Heart left ventricle (tissue), 13 donors: ENCODE data around the gene SNRPE.

Source experiments
- POLR2A ChIP-seq, 2 donors: fragments of 450-650 bp; IDR thresholded peaks; one replicate each; pipeline ENCODE4 v1.6.1; 2017; ENCODE audit warnings: antibody characterized with exemption in 2 of 2, mild to moderate bottlenecking in 2 of 2, moderate library complexity in 2 of 2
- TF ChIP-seq, protein P1 (sequence below), 12 donors: fragments of 200-600 bp; sonication (generic) in 4 of 12; IDR thresholded peaks; one replicate each; pipeline versions ENCODE4 v1.5.0 to v1.8.0; 2018 to 2022; ENCODE audit warnings: antibody characterized with exemption in 12 of 12, mild to moderate bottlenecking in 5 of 12
- donor health status: ischemic (EF 13 %, LVEDD 7.1; RV severe dilation, severe dysfunction).
- donor health status: DM: no; HTN: yes; CAD: no.
- donor health status: DM: no; HTN: no; CAD: no.
- donor health status: ischemic (EF 25% LVEDD 6.9; RV normal size, moderate dysfunction).
- donor health status: ischemic (EF 25% LVEDD 5.7; RV mildly dilated, moderate dysfunction).
- donor health status: ischemic (EF 35%, LVEDD 5.7; RV mildly dilated, moderate dysfunction).
- donor health status: nonischemic (EF 11% LVEDD 7.7; RV severe dilation, severe dysfunction).
- donor health status: DM: yes; HTN: yes; CAD: no.
- donor health status: PGD.
- donor health status: ischemic (EF 29% LVEDD 5.4; RV normal size, mild dysfunction).
- donor health status: nonischemic (EF 23%, LVEDD 6.1; RV moderate dilation, normal function).

DNA sequence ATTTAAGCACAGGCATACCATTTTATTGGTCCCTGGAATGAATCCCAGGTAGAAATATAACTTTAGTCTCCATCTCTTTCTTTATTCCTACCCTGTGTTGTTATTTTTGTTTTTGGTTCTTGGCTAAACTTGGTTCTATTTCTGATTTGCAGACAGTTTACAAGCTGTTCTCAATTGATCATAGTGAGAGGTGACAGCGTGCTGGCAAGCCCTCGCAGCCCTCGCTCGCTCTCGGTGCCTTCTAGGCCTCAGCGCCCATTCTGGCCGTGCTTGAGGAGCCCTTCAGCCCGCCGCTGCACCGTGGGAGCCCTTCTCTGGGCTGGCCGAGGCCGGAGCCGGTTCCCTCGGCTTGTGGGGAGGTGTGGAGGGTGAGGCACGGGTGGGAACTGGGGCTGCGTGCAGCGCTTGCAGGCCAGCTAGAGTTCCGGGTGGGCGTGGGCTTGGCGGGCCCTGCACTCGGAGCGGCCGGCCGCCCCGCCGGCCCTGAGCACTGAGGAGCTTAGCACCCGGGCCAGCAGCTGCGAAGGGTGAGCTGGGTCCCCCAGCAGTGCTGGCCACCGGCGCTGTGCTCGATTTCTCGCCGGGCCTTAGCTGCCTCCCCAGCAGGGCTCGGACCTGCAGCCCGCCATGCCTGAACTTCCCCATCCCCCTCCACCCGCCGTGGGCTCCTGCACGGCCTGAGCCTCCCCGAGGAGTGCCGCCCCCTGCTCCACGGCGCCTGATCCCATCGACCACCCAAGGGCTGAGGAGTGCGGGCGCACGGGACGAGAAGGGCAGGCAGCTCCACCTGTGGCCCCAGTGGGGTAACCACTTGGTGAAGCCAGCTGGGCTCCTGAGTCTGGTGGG lies 38.7 kb downstream of the SNRPE start:
- TF ChIP-seq, protein P1, sequence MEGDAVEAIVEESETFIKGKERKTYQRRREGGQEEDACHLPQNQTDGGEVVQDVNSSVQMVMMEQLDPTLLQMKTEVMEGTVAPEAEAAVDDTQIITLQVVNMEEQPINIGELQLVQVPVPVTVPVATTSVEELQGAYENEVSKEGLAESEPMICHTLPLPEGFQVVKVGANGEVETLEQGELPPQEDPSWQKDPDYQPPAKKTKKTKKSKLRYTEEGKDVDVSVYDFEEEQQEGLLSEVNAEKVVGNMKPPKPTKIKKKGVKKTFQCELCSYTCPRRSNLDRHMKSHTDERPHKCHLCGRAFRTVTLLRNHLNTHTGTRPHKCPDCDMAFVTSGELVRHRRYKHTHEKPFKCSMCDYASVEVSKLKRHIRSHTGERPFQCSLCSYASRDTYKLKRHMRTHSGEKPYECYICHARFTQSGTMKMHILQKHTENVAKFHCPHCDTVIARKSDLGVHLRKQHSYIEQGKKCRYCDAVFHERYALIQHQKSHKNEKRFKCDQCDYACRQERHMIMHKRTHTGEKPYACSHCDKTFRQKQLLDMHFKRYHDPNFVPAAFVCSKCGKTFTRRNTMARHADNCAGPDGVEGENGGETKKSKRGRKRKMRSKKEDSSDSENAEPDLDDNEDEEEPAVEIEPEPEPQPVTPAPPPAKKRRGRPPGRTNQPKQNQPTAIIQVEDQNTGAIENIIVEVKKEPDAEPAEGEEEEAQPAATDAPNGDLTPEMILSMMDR (IDR thresholded peaks at IDR 0.05), result no peak
- no peak for TF ChIP-seq POLR2A (IDR thresholded peaks at IDR 0.05)
